GM12864 (cell line): ENCODE measurements around the gene SRGN.
"Not testable (repeated sequence)": the region's sequence is repeated elsewhere in the genome, so short reads cannot be mapped to it uniquely, and the experiment has no call there.

Experiments
- DNase-seq: peaks from one replicate; pipeline ENCODE4 v3.0.0-alpha.2; 2011; ENCODE audit warnings: low read depth
- H3K4me3 ChIP-seq: 2 replicates; pipeline ENCODE4 v1.5.1; 2011; ENCODE audit warnings: mild to moderate bottlenecking, low read depth, low read length, control low read depth
- TF ChIP-seq, protein P1 (sequence below): IDR thresholded peaks from 2 replicates; pipeline ENCODE4 v1.5.1; 2011; ENCODE audit warnings: low read depth, mild to moderate bottlenecking, moderate library complexity, low read length, control low read depth, inconsistent platforms; ENCODE audit errors: missing control alignments

SRGN gene, protein sequence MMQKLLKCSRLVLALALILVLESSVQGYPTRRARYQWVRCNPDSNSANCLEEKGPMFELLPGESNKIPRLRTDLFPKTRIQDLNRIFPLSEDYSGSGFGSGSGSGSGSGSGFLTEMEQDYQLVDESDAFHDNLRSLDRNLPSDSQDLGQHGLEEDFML

DNA sequence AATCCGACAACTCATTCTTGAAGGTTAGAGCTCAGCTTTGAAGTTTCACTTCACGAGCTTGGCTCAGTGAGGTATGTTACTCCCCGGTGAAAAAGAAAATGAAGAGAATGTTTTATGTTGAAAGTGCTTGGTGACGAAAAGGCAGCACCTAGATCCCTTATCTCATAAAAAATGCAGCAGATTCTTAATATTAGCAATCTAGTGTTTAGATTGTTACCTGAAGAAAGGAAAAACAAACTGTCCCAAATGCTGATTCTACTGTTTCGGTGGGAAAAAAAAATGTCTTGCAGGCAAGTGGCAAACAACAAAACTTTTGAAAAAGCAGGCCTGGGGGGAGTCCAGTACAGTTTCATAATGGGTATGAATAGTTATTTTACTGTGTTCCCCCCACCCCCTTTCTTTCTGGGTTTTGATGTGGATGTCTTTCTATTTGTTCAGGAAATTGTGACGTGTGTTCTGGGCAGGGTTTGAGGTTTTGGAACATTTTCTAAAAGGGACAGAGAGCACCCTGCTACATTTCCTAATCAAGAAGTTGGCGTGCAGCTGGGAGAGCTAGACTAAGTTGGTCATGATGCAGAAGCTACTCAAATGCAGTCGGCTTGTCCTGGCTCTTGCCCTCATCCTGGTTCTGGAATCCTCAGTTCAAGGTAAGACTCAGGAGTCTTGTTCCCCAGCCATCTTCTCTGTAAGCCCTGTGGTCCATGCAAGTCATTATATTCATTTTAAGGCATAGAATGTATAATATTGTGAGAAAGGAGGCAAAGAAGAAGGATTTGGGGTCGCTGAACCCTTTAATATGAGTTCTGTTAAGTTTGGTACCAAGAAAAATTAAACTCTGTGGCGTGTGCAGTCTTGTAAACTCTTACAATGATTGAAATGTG is at the start of gene SRGN:
Gene SRGN (plus strand): TSS at position 514 of the 881 bp plus-strand sequence. CDS start 55 bp downstream, at position 569.
- peak; percentile 94 for DNase-seq
- TF ChIP-seq, protein P1, sequence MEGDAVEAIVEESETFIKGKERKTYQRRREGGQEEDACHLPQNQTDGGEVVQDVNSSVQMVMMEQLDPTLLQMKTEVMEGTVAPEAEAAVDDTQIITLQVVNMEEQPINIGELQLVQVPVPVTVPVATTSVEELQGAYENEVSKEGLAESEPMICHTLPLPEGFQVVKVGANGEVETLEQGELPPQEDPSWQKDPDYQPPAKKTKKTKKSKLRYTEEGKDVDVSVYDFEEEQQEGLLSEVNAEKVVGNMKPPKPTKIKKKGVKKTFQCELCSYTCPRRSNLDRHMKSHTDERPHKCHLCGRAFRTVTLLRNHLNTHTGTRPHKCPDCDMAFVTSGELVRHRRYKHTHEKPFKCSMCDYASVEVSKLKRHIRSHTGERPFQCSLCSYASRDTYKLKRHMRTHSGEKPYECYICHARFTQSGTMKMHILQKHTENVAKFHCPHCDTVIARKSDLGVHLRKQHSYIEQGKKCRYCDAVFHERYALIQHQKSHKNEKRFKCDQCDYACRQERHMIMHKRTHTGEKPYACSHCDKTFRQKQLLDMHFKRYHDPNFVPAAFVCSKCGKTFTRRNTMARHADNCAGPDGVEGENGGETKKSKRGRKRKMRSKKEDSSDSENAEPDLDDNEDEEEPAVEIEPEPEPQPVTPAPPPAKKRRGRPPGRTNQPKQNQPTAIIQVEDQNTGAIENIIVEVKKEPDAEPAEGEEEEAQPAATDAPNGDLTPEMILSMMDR = no peak
- H3K4me3 ChIP-seq = peak within 1 kb of the TSS; percentile 87

DNA sequence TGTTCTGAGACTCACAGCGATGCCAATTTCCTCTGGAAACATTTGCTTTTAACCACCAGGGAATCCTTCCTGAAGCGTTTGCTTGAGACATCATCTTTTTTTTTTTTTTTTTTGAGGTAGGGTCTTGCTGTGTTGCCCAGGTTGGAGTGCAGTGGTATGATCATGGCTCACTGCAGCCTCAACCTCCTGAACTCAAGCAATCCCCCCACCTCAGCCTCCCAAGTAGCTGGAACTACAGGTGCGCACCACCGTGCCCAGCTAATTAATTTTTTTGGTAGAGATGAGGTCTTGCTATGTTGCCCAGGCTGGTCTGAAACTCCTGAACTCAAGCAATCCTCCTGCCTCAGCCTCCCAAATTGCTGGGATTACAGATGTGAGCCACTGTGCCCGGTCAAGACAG is 47.0 kb upstream of the SRGN start:
- DNase-seq, H3K4me3 ChIP-seq: not testable (repeated sequence)

DNA sequence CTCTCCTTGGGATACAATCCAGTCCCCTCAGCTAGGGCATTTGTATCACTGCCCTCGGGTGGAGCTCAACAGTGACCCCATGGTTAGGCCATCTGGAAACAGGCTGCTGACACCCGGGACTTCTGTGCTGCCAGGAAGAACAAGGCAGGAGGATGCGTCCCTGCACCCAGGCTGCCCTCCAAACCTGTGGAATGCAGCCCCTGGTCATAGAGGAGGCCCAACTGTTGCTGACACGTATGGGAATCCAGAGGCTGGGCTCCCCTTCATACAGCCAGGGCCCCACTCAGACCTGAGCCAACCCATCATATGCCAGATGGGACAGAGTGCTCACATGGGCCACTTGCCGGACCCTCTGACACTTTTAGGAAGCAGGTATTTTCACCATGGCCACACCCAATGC is 45.5 kb upstream of the SRGN start:
- TF ChIP-seq, protein P1 = no peak
- no peak overlapping the region for H3K4me3 ChIP-seq
- DNase-seq = no peak

DNA sequence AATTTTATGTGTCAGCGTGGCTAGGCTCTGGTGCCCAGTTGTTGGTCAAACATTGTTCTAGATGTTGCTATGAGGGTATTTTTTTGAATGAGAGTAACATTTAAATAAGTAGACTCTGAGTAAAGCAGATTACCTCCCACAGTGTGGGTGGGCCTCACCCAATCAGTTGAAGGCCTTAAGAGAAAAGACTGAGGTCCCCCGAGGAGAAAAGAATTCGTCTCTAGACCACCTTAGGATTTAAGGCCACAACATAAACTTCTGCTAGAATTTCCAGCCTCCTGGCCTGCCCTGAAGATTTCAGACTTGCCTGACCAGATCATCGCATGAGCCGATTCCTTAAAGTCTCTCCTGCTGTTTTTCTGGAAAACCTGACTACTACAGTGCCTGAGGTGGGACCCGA is 45.1 kb upstream of the SRGN start:
- DNase-seq = no peak
- no peak overlapping the region for H3K4me3 ChIP-seq
- TF ChIP-seq, protein P1 = no peak

DNA sequence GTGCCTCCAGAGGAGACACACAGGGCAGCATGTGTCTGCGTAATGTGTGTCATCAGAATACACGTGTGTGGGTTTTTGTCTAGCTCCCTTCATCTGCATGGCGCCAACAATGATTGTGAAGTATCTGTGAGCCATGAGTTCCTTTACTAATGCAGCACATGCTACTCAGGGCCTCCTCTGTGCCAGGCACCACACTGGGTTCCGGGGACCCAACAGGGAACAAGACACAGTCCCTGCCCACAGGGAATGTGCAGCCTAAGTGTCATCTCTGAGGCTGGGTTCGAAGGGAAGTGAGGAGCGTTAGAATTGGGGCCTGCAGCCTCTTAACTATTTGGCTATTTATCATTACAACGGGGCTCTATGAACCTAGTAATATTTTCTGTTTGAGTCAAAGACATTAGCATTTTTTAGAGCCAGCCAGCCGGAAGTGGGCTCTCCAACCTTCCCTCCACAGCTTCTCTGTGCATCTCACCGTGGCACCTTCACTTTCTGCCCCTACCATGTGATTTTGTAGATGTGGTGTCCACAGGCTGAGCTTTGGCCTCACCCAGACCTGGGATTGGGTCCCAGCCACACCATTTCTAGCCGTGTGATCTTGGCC is 43.9 kb upstream of the SRGN start:
- H3K4me3 ChIP-seq = peak overlapping the region; percentile 14; the same call in 1 of the 2 replicates
- DNase-seq = no peak
- TF ChIP-seq, protein P1 = no peak

DNA sequence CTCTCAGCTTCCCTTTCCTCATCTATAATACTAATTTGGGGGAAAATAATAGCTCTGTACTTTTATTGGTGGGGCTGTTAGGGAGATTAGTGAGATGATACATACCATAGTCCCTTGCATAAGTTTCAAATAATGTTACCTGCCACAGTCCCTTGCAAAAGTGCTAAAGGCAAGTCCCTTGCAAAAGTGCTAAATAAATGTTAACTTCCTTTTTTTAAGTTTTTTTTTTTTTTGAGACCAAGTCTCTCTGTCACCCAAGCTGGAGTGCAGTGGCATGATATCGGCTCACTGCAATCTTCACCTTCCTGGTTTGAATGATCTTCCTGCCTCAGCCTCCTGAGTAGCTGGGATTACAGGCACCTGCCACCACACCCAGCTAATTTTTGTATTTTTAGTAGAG is 43.4 kb upstream of the SRGN start:
- TF ChIP-seq, protein P1 = no peak
- H3K4me3 ChIP-seq = peak overlapping the region; percentile 14; the same call in 1 of the 2 replicates
- no peak for DNase-seq
